MG63 (cell line): ENCODE data around the gene SMARCAL1. TPM values are rescaled to one million over a fixed set of nuclear protein-coding genes. Genes with fewer than 3 reads are reported as not detected.

Experiments
- DNase-seq: peaks from one replicate; pipeline ENCODE4 v3.0.0-alpha.2; 2020
- H3K27me3 ChIP-seq: fragments of 250-450 bp; sonication (Bioruptor Pico); 2 replicates; pipeline ENCODE4 v1.5.1; 2020; ENCODE audit warnings: mild to moderate bottlenecking, moderate library complexity
- H3K36me3 ChIP-seq: fragments of 250-450 bp; sonication (Bioruptor Pico); 2 replicates; pipeline ENCODE4 v1.5.1; 2020; ENCODE audit warnings: mild to moderate bottlenecking, moderate library complexity
- H3K4me3 ChIP-seq: fragments of 250-450 bp; sonication (Bioruptor Pico); 2 replicates; pipeline ENCODE4 v1.5.1; 2020; ENCODE audit warnings: mild to moderate bottlenecking, moderate library complexity
- H3K9me3 ChIP-seq: fragments of 250-450 bp; sonication (Bioruptor Pico); 2 replicates; pipeline ENCODE4 v1.5.1; 2020; ENCODE audit warnings: mild to moderate bottlenecking, moderate library complexity
- total RNA-seq: library from RNA; depleted of rRNA; stranded (reverse); fragments of >200 nt; shearing (Covaris generic); gene quantifications from 2 replicates; pipeline ENCODE4 v1.2.3, GENCODE V29; 2014; ENCODE audit warnings: low replicate concordance

SMARCAL1 gene
- total RNA-seq, 1 experiment from 2014 or later = 11.0 TPM

DNA sequence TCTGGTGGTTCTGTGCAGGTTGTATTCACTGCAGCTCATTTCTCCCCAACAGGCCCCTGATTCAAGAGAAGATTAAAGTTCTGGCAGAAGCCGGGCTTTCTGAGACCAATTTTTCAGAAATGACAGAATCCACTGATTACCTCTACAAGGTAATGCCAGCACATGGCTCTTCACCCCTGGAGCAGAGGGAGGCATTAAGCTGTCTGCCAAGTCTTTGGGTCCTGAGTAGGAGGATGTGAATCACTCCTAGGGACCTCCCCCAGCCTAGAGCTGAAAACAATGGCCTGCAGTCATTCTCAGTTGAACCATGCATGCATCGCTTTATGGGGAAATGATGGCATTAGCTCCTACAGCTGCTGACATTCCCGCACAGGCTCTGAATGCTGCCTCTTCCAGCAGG is 65.9 kb downstream of the SMARCAL1 start:
- H3K27me3 ChIP-seq = no peaks in the 10 kb centered on the region
- H3K36me3 ChIP-seq = peaks cover 12% of the 10 kb centered on the region
- no peaks in the 10 kb centered on the region for H3K9me3 ChIP-seq
- H3K4me3 ChIP-seq = no peak overlapping the region
- peak; percentile 83 for DNase-seq

DNA sequence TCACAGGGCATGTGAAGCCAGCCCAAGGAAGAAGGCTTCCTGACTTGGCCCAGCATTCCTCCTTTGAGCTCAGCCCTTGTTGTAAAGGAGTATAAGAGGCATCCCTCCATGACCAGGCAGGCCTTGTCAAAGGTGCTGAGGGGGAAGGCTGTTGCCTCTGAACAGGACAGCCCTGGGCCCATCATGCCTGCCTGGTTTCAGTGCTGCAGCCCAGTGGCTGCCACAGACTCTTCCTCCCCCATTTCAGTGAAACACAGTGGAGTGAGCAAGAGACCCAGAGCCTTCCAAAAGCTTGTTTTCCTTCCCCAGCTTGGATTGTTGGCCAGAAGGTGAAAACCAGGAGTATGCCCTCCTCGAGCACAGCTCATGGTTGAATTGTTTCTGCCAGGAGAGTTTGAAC is 66.5 kb downstream of the SMARCAL1 start:
- Histone ChIP-seq H3K27me3 (no peaks in the 10 kb centered on the region), H3K36me3 (peaks cover 13% of the 10 kb centered on the region), H3K4me3 (no peak overlapping the region), H3K9me3 (no peaks in the 10 kb centered on the region)
- no peak for DNase-seq

DNA sequence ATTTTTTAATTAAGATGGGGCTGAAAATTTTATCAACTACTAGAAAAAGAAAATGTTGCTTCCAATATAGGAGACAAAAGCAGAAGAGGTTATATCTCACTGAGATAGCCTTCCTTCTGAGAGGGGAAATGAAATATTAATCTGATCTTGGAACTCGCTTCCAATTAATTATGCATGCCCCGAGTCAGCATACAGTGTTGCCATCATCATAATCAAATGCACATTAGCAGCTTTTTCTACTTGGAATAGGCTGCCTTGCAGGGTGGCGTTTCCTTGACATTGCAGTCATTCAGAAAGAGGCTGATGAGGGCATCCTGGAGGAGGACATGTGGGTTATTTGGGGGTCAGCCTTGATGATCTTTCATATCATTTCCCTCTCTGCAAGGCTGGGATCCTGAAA is 67.9 kb downstream of the SMARCAL1 start:
- no peak for DNase-seq
- H3K27me3 ChIP-seq = no peaks in the 10 kb centered on the region

DNA sequence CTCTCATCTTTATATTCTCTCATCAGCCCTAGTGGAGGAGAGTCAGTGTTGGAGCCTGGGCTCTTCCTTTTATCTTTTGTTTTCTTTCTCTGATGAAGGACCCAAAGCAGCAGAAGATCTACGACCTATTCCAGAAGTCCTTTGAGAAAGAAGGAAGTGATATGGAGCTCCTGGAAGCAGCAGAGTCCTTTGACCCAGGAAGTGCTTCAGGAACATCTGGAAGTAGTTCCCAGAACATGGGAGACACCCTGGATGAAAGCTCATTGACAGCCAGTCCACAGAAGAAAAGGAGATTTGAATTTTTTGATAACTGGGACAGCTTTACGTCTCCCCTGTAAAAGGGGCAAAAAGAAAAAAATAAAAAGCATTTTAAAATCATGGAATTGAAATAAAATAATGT is 70.4 kb downstream of the SMARCAL1 start:
- H3K4me3 ChIP-seq = no peak overlapping the region
- no peaks in the 10 kb centered on the region for H3K9me3 ChIP-seq
- peaks cover 13% of the 10 kb centered on the region for H3K36me3 ChIP-seq
- no peaks in the 10 kb centered on the region for H3K27me3 ChIP-seq
- no peak for DNase-seq

More for the DNA sequence above, 67.9 kb downstream of the SMARCAL1 start:
- Histone ChIP-seq H3K9me3 (no peaks in the 10 kb centered on the region), H3K36me3 (peaks cover 13% of the 10 kb centered on the region), H3K4me3 (no peak overlapping the region)

DNA sequence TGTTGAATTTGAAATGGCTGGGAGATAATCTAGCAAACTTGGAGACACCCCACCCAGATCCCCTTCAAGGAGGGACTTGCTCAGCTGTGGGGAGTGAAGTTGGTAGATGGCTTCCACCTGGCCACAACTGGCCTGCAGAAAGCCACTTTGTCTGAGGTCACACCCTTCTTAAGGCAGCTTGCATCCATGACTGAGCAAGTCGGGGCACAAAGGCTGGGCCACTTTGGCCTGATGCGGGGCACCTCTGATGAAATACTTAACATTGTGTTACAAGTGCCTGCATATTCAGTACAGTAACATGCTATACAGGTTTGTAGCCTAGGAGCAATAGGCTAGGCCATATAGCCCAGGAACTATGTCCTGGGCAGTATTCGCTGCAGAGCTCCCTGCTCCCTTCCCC is 73.0 kb downstream of the SMARCAL1 start:
- Histone ChIP-seq H3K9me3 (no peaks in the 10 kb centered on the region), H3K4me3 (no peak overlapping the region), H3K27me3 (no peaks in the 10 kb centered on the region), H3K36me3 (peaks cover 7% of the 10 kb centered on the region)
- DNase-seq = no peak

DNA sequence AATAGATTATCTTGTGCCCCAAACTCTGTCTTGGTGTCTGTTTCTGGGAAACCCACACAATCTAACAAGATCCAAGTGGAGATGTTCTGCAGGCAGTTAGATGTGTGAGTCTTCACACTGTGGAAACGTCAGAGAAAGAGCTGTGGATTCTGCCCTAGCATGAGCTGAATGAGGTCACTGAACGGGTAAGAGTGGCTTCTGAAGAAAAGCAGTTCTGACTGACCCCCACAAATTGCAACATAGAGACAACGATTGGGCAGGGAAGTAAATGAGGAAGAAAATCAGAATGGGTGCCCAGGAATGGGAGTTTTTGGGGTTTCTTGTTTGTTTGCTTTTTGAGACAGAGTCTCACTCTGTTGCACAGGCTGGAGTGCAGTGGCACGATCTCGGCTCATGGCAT is 73.5 kb downstream of the SMARCAL1 start:
- peaks cover 4% of the 10 kb centered on the region for H3K36me3 ChIP-seq
- no peak overlapping the region for H3K4me3 ChIP-seq
- DNase-seq = no peak
- H3K27me3 ChIP-seq = no peaks in the 10 kb centered on the region
- H3K9me3 ChIP-seq = no peaks in the 10 kb centered on the region

DNA sequence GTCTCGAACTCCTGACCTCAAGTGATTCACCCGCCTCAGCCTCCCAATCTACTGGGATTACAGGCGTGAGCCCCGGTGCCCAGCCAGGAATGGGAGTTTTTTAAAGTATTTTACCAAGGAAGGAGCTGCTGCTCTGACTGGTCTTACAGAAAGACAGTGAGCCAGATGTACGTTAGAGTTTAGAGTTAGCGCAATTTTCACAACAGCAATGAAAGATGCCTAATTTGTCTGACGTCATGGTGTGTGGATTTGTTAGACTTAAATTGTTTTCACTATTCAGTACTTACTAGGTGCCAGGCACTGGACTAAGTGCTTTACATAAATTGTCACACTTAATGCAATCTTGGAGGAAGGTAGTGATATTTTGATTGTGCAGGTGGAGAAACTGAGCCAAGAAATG is 74.0 kb downstream of the SMARCAL1 start:
- Histone ChIP-seq H3K36me3 (peaks cover 4% of the 10 kb centered on the region), H3K4me3 (no peak overlapping the region), H3K27me3 (no peaks in the 10 kb centered on the region), H3K9me3 (no peaks in the 10 kb centered on the region)
- no peak for DNase-seq

DNA sequence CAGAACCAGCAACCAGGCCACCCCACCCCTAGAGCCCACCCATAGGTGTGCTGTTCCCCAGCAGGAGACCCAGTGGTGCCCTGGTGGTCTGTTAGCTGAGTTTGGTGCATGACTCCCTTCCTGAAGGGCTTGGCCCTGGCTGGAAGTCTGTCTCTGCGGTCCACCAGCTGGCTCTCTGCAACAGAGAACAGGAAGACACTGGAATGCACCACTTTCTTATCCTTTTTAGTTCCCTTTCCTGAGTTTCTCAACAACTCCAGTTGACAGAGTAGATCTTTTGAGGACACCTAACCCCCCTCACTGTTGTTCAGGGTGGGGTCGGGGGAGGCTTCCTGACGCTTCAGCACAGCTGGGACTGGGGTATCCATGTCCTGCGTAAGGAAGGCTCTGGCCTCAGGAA is 74.4 kb downstream of the SMARCAL1 start:
- peaks cover 4% of the 10 kb centered on the region for H3K36me3 ChIP-seq
- no peak overlapping the region for H3K4me3 ChIP-seq
- H3K27me3 ChIP-seq = no peaks in the 10 kb centered on the region
- no peak for DNase-seq
- H3K9me3 ChIP-seq = no peaks in the 10 kb centered on the region

DNA sequence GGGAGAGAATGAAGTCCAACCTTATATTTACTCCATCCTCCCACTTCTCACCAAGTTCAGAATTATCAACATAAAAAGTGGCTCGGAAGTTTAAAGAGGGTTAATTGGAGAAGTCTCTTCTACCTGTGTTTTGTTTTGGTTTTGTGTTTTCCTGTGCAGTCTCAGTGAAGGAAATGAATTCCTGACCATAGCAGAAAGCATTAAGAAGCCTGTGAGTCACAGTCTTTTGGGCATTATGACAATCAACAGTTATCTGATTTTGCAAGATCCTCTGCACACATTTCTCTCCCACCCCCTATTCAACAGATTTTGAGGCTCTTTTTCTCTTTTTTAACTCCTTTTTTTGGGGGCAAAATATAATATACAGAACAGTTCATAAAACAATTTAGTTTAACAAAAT is 77.8 kb downstream of the SMARCAL1 start:
- no peak for DNase-seq
- no peaks in the 10 kb centered on the region for H3K36me3 ChIP-seq
- H3K4me3 ChIP-seq = no peak overlapping the region

DNA sequence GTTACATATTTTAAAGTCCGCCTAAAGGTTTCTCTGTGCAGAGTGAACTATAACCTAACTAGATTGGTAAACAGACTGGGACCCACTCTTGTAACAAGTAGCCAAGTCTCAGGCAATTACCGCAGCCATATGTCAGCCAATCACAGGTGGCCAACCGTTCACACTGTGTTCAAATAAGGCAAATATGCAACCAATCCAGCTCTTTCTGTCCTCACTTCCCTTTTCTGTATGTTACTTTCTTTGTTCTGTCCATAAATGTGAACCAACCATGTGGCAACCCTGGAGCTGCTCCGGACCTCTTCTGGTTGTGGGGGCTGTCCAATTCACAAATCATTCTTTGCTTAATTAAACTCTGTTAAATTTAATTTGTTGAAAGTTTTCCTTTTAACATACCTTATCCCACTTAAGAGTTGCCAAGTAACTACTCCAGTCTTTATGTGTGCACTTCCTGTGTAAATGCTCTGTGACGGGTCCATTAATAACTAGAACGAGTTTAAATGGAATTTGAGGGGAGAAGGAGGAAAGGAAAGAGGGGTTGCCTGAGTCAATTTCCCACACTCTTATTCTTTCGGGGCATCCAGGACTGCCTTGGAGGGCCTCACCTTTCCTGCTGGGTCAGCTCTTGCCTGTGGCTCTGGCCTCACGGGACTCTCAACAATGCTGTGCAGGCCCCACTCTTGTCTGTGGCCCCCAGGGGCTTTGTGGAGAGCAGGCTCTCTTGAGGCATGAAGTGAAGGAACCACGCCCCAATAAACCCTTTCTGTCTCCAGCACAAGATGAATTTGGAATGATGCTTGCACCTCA is 79.7 kb downstream of the SMARCAL1 start:
- H3K27me3 ChIP-seq = no peaks in the 10 kb centered on the region
- H3K4me3 ChIP-seq = no peak overlapping the region
- H3K36me3 ChIP-seq = no peaks in the 10 kb centered on the region
- no peaks in the 10 kb centered on the region for H3K9me3 ChIP-seq
- no peak for DNase-seq

More for the DNA sequence above, 77.8 kb downstream of the SMARCAL1 start:
- Histone ChIP-seq H3K9me3 (no peaks in the 10 kb centered on the region), H3K27me3 (no peaks in the 10 kb centered on the region)

DNA sequence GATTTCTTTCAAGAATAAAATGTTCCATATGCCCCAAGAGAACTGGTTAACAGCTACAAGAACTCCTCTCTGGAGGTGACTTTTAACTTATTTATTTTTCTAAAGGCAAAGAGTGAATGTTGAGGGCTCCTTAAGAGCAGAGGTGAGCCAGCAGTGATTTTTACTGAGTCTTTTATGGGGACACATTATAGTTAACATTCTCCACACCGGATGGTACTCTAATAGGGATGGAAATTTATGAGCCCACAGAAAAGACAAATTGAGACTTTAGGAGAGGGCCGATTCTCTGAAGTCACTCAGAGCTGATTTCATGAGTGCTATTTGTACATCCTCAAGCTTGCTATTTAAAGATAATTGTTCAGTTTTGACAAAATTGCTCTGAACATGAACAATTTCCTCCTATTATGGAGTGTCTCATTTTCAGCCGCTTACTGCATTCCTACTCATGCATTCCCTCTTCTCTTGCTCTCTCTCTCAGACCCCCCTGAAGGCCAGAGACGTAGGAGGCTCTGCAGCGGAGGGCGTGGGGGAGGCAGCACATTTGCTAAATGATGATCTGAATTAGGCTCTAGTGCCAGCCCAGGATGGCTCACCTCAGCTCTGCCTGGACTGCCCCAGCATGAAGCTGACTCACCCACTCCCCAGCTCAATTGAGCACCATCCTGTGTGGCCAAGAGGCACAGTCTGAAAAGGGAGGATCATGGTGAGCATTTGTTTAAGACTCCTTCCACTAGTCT is 80.5 kb downstream of the SMARCAL1 start:
- H3K36me3 ChIP-seq = peaks cover 3% of the 10 kb centered on the region; the same call in 1 of the 2 replicates
- H3K4me3 ChIP-seq = no peak overlapping the region
- no peaks in the 10 kb centered on the region for H3K27me3 ChIP-seq

DNA sequence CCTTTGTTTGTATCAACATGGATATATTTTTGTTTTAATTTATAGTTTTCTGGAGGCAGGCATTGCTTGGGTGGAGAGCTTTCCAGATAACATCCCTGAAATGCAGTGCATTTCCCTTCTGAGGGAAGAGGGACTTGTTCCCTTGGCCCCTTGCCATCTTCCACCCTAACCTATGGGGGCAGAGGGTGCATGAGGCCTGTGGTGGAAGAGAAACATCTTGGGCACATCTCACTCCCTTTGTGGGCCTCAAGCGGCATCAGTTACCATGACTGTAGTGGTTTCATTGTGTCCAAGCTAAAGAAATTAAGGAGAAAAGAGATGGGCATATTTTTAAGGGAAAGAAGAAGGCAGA is 81.0 kb downstream of the SMARCAL1 start:
- H3K4me3 ChIP-seq = no peak overlapping the region
- no peak for DNase-seq
- no peaks in the 10 kb centered on the region for H3K9me3 ChIP-seq
- H3K27me3 ChIP-seq = no peaks in the 10 kb centered on the region
- H3K36me3 ChIP-seq = peaks cover 3% of the 10 kb centered on the region; the same call in 1 of the 2 replicates

More for the DNA sequence above, 80.5 kb downstream of the SMARCAL1 start:
- DNase-seq = peak; percentile 87
- H3K9me3 ChIP-seq = no peaks in the 10 kb centered on the region

DNA sequence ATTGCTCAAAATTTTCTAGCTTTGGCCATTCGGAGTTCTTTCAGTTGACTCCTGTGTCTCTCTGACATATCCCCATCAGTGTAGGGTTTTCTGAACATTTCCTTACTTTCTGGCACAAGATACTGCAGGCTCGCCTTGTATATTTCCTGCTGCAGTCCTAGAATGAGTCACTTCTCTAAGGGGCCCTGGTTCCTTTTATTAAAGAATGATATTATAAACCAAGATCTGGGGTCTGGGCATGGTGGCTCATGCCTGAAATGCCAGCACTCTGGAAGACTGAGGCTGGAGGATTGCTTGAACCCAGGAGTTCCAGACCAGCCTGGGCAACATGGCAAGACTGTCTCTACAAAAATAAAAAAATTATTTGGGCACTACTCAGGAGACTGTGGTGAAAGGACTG is 83.4 kb downstream of the SMARCAL1 start:
- peak; percentile 21 for DNase-seq
- H3K36me3 ChIP-seq = peaks cover 21% of the 10 kb centered on the region
- H3K9me3 ChIP-seq = no peaks in the 10 kb centered on the region
- H3K27me3 ChIP-seq = no peaks in the 10 kb centered on the region
- H3K4me3 ChIP-seq = no peak overlapping the region

DNA sequence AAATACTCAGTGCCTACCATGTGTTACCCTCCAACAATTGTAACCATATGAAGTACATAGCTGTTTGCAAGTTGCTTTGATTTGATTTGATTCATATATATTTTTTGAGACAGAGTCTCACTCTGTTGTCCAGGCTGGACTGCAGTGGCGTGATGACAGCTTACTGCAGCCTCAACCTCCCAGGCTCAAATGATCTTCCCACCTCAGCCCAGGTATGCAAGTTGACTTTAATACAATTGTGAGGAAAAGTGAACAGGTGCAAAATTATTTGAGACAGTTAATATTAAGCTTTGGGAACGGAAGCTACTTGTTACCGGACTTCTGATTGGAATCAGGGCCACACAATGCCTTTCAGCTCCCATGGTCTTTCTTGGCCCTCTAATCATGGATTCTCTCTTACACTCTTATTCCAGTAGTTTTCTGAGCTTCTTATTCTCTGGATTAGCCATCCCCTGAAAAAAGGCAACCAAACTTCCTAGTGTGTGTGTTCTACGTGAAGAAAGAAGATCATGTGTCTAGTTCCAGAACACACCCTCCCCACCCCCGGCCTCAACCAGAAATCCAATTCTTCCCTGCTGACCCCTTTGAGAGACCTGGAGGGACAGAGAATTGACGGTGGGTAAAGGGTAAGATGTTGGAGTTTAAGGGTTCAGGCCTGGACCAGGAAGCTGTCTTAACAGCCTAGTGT is 85.2 kb downstream of the SMARCAL1 start:
- no peak for DNase-seq
- Histone ChIP-seq H3K36me3 (peaks cover 39% of the 10 kb centered on the region), H3K27me3 (no peaks in the 10 kb centered on the region), H3K4me3 (peak overlapping the region; percentile 73), H3K9me3 (no peaks in the 10 kb centered on the region)

DNA sequence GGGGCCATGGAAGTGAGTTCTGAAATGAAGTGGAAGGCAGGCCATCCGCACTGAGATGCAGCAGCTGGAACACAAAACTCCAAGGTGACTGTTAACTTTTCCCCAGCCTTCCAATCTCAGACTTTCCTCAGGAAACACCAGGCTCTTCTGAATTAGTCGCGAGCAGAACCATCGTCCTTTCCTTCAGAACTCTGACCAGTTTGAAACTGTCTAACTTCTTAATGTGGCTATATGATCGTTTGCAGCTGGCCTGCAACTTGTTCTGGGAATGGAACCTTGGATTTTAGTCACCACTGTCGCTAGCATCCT is 85.7 kb downstream of the SMARCAL1 start:
- no peak for DNase-seq
- Histone ChIP-seq H3K27me3 (no peaks in the 10 kb centered on the region), H3K9me3 (no peaks in the 10 kb centered on the region), H3K4me3 (peak overlapping the region; percentile 73), H3K36me3 (peaks cover 44% of the 10 kb centered on the region)

DNA sequence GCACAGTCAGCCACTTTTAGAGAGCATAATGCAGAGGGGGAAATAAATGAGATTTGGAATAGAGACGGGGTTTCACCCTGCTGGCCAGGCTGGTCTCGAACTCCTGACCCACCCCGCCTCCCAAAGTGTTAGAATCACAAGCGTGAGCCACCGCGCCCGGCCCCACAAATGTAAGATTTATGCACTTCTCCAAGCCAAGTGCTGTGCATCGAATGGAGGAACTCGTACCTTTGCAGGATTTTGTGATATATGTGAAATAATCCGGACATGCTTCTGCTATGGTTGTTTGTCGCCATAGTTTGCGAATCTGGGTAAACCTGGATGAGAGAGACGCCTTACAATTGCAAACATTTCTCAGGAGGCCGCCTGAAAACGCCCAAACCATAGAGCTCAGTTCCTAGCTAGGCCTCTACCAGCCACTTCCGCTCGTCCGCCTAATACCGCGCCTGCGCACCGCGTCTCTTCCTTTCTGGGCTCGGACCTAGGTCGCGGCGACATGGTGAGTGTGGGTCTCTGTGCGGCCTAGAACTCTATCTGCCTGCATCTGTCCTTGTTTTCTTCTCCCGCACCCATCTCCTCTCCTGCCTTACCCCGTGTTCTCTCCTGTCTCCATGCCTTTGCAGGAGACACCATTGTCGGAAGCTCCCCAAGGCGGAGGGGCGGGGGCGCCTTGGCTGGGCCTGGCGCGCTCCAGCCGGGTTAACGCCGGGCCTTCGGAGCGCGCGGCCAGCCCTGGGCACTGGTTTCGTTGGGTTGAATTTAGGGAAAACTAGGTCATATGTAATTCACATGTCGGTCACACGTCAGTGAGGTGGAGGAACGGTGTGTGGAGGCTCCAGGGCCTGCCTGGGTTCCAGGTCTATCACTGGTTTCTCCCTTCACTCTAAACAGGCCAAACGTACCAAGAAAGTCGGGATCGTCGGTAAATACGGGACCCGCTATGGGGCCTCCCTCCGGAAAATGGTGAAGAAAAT is 86.4 kb downstream of the SMARCAL1 start, which contains the start of gene RPL37A:
Gene RPL37A, plus strand, starts transcription at position 466 of the 974 bp plus-strand sequence. Its CDS starts 31 bp downstream, at position 497.
- H3K4me3 ChIP-seq = peak within 1 kb of the TSS; percentile 73
- peaks cover 51% of the 10 kb centered on the region for H3K36me3 ChIP-seq
- no peaks in the 10 kb centered on the region for H3K27me3 ChIP-seq

More for the DNA sequence above, 86.4 kb downstream of the SMARCAL1 start, which contains the start of gene RPL37A:
- peak; percentile 93 for DNase-seq
- H3K9me3 ChIP-seq = no peaks in the 10 kb centered on the region
